ENCODE measurements around the gene CDH22. TPM values are rescaled to one million over a fixed set of nuclear protein-coding genes. Genes with fewer than 3 reads are reported as not detected.

The CDH22 gene
- total RNA-seq, 4 donors from 2014 or later = not detected

DNA sequence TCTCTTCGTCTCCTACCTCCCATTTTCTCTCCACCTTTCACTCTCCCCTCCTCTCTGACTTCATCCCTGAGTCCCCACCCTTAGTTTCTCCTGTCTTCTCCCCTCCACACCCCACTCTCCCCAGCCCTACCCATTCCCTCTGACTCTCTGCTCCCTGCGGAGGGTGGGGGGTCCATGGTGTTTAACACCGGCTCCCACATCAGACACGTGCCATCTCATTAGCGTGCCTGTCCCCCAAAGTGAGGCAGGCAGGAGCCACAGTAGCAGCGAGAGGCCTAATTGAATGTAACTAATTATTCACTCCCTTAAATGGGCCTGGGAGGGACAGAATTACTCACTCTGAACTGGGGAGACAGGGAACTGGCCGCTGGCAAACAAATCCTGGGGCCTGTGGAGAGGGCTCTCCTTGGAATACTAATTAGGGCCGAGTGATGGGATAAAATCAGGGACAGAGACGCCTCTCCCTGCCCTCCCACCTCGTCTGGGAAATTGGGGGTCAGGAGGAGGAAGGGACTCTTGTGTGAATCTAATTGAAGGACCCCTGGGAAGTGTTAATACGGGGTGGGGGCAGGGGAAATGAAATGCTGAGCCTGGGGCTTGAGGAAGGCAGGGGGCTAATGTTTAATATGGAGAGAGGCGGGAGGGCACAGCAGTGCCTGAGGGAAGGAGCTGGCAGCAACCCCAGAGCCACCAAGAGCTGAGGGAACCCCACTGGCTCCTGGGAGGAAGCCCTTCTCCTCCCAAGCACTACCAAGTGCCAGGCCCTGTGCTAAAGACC is 172.3 kb downstream of the CDH22 start:
- DNase-seq = no peak
- H3K4me1 ChIP-seq = no peaks in the 10 kb centered on the region
- H3K27ac ChIP-seq = no peak overlapping the region
- no peaks in the 10 kb centered on the region for H3K9me3 ChIP-seq
- H3K27me3 ChIP-seq = no peaks in the 10 kb centered on the region
- no peak overlapping the region for H3K4me3 ChIP-seq
- TF ChIP-seq CTCF (IDR thresholded peaks at IDR 0.05) = no peak
- no peak for TF ChIP-seq POLR2A (IDR thresholded peaks at IDR 0.05)
- H3K36me3 ChIP-seq = no peaks in the 10 kb centered on the region

- DNase-seq = no peak
- H3K27me3 ChIP-seq = no peaks in the 10 kb centered on the region
- no peak overlapping the region for H3K4me3 ChIP-seq
Observed at GRCh38 chr20:46134716-46135115, 173.6 kb downstream of the CDH22 start.

DNA sequence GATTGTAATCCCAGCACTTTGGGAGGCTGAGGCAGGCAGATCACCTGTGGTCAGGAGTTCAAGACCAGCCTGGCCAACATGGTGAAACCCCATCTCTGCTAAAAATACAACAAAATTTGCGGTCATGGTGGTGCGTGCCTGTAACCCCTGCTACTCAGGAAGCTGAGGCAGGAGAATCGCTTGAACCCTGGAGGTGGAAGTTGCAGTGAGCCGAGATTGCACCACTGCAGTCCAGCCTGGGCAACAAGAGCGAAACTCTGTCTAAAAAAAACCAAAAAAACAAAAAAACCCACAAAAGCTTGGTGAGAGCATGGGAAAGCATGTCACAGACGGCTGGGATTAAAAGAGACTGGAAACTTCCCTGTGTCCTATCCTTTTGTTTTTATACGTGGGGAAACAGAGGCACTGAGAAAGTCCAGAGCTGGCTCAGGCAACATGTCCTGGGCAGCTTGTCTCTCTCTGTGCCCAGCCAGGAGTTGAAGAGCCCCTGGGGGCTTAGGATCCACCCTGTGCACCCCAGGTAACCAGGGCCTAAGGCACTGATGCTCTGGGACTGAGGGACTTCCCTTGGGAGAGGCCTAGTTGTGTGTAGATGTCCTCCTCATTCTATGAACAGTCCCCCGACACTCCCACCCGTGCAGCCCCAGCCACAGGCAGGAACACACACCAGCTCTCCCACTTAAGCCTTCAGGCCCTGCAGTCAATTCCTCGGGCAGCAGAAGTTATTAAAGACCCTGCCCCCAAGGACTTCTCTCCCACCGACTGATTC is 174.2 kb downstream of the CDH22 start:
- H3K9me3 ChIP-seq = no peaks in the 10 kb centered on the region
- TF ChIP-seq CTCF (IDR thresholded peaks at IDR 0.05) (no peak), POLR2A (IDR thresholded peaks at IDR 0.05) (no peak)
- no peak overlapping the region for H3K4me3 ChIP-seq
- no peaks in the 10 kb centered on the region for H3K36me3 ChIP-seq
- DNase-seq = no peak
- no peaks in the 10 kb centered on the region for H3K4me1 ChIP-seq
- H3K27me3 ChIP-seq = no peaks in the 10 kb centered on the region
- H3K27ac ChIP-seq = no peak overlapping the region

More at GRCh38 chr20:46134716-46135115, 173.6 kb downstream of the CDH22 start:
- Histone ChIP-seq H3K27ac (no peak overlapping the region), H3K36me3 (no peaks in the 10 kb centered on the region), H3K9me3 (no peaks in the 10 kb centered on the region), H3K4me1 (no peaks in the 10 kb centered on the region)
- TF ChIP-seq POLR2A (IDR thresholded peaks at IDR 0.05) (no peak), CTCF (IDR thresholded peaks at IDR 0.05) (no peak)

DNA sequence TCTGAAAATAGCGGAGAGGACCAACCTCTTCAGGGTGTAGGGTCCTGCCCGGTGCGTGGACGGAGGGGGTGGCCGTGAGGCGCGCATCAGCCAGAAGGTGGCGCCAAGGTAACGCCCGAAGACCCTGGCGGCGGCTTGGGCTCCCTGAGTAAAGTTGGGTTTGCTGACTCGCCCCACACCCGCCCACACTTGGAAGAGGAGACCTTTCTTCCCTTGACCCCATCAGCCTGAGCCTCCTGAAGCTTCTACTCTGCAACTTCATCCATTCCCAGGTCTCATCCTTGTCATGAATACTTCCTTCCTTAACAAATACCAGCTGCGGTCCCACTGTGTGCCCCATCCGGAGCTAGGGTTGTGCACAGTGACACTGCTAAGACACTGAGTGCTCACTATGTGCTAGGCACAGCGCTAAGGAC is 175.6 kb downstream of the CDH22 start:
- peak; percentile 66 to 82 (median 71) for DNase-seq
- TF ChIP-seq POLR2A (IDR thresholded peaks at IDR 0.05) = no peak
- TF ChIP-seq CTCF (IDR thresholded peaks at IDR 0.05) = peak; percentile 31 to 72 (median 69)
- Histone ChIP-seq H3K27ac (no peak overlapping the region), H3K4me3 (no peak overlapping the region), H3K9me3 (no peaks in the 10 kb centered on the region), H3K4me1 (no peaks in the 10 kb centered on the region), H3K27me3 (no peaks in the 10 kb centered on the region), H3K36me3 (no peaks in the 10 kb centered on the region)

GRCh38 chr20:46131396-46131795 is 176.9 kb downstream of the CDH22 start:
- no peaks in the 10 kb centered on the region for H3K9me3 ChIP-seq
- H3K4me3 ChIP-seq = no peak overlapping the region
- no peaks in the 10 kb centered on the region for H3K36me3 ChIP-seq
- TF ChIP-seq CTCF (IDR thresholded peaks at IDR 0.05) (no peak), POLR2A (IDR thresholded peaks at IDR 0.05) (no peak)
- no peaks in the 10 kb centered on the region for H3K27me3 ChIP-seq
- no peak overlapping the region for H3K27ac ChIP-seq
- H3K4me1 ChIP-seq = no peaks in the 10 kb centered on the region
- no peak for DNase-seq
